Body of pancreas (tissue), 4 donors: ENCODE measurements around the gene RAB6B.

Source experiments
- POLR2A ChIP-seq, 3 donors: fragments of 450-650 bp; IDR thresholded peaks; one replicate each; pipeline ENCODE4 v1.6.1; 2016; ENCODE audit warnings: antibody characterized with exemption in 3 of 3, mild to moderate bottlenecking in 2 of 3
- TF ChIP-seq, protein P1 (sequence below), 7 experiments: fragments of 450-650 bp in 4 of 7; fragments of 200-600 bp in 3 of 7; sonication (generic) in 3 of 7; IDR thresholded peaks; one replicate each; pipeline ENCODE4 v1.5.1; 2016 to 2019; ENCODE audit warnings: antibody characterized with exemption in 7 of 7

DNA sequence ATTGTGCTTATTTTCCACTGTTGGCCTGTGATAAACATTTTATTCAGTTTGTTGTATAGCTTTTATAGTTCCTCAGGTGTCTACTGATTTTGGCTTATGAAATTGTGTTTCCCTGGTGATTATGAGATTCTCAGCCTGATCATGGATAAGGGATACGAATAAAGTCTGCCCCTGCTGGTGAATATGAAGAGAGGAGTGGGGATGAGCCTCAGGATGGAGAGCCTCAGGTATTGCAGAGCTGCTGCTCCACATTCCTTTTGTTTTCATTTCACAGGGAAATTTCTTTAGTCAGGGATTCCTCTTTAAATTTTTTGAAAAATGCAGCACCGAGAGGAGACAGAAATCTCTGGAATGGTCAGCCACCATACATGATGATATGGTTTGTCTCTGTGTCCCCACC, 14.7 kb upstream of the RAB6B start:
- TF ChIP-seq, protein P1, sequence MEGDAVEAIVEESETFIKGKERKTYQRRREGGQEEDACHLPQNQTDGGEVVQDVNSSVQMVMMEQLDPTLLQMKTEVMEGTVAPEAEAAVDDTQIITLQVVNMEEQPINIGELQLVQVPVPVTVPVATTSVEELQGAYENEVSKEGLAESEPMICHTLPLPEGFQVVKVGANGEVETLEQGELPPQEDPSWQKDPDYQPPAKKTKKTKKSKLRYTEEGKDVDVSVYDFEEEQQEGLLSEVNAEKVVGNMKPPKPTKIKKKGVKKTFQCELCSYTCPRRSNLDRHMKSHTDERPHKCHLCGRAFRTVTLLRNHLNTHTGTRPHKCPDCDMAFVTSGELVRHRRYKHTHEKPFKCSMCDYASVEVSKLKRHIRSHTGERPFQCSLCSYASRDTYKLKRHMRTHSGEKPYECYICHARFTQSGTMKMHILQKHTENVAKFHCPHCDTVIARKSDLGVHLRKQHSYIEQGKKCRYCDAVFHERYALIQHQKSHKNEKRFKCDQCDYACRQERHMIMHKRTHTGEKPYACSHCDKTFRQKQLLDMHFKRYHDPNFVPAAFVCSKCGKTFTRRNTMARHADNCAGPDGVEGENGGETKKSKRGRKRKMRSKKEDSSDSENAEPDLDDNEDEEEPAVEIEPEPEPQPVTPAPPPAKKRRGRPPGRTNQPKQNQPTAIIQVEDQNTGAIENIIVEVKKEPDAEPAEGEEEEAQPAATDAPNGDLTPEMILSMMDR (IDR thresholded peaks at IDR 0.05), result no peak
- no peak for TF ChIP-seq POLR2A (IDR thresholded peaks at IDR 0.05)
